Left renal cortex interstitium (tissue), 4 donors: ENCODE results near the gene NFATC3. TPM values are rescaled to one million over a fixed set of nuclear protein-coding genes. Genes with fewer than 3 reads are reported as not detected.

Source experiments
- DNase-seq, 4 donors: peaks; one replicate each; pipeline ENCODE4 v3.0.0-alpha.2; 2013; ENCODE audit warnings: low read depth in 4 of 4, low spot score in 2 of 4, missing footprints in 1 of 4
- polyA plus RNA-seq, 4 donors: library from polyadenylated mRNA; unstranded; fragments of 120-200 nt; gene quantifications; one replicate each; pipeline ENCODE4 v1.2.1, GENCODE V29; 2013; ENCODE audit not compliant: insufficient read length in 4 of 4

NFATC3 gene
- polyA plus RNA-seq, 4 donors: 30.8 to 35.5 (median 32.9) TPM

DNA sequence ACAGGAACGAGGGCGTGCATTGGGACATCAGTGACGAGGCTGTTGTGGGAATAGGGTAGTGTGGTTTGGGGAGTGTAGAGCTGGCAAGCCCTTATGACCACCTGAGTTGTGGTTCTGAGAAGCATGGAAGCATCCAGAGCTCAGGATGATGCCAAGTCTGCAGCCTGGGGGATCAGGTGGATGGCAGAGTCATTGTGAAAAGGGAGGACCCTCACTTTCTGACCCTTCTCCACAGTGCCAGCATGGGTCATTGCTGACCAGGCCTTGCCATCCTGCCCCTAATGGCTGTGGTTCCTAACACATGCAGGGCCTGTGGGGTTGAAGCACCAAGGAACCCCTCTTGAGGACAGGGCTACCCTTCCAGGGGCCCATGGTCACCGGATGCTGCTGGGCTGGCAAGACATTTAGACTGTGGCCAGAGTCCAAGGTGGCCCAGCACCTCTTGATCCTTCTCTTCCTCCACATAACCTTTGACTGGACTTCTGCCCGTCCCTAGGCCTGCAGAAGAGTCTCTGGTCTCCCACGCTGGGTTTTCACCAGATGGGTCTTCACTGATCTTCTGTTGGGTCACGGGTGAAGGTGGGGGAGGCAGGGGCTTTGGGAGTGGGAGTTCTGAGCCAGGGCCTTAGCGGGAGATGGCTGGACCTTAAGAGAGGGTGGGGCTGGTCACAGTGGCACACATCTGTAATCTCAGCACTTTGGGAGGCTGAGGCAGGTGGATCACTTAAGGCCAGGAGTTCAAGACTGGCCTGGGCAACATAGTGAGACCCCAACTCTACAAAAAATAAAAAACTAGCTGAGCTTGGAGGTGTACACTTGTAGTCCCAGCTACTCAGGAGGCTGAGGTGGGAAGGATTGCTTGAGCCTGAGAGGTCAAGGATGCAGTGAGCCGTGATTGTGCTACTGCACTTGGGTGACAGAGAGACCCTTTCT is 158.0 kb downstream of the NFATC3 start:
- no peak for DNase-seq

DNA sequence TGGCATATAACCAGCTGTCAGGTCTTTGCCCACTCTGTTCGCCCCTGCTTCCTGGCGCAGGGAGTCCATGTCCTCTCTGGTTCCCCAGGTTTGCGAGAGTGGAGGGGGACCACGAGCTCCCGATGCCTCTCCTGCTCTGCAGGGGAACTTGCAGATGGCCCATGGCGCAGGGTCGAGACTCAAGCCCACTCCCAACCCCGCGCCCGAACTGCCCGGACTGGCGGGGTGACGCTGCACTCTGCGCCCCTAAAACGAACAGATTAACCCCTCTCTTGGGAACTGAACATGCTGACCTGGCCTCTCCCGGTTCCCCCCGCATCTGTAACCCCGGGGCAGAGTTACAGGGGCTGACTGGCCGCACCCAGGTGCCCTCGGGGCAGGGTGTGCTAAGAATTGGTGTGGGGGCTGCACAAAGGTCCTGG is 159.3 kb downstream of the NFATC3 start:
- no peak for DNase-seq

DNA sequence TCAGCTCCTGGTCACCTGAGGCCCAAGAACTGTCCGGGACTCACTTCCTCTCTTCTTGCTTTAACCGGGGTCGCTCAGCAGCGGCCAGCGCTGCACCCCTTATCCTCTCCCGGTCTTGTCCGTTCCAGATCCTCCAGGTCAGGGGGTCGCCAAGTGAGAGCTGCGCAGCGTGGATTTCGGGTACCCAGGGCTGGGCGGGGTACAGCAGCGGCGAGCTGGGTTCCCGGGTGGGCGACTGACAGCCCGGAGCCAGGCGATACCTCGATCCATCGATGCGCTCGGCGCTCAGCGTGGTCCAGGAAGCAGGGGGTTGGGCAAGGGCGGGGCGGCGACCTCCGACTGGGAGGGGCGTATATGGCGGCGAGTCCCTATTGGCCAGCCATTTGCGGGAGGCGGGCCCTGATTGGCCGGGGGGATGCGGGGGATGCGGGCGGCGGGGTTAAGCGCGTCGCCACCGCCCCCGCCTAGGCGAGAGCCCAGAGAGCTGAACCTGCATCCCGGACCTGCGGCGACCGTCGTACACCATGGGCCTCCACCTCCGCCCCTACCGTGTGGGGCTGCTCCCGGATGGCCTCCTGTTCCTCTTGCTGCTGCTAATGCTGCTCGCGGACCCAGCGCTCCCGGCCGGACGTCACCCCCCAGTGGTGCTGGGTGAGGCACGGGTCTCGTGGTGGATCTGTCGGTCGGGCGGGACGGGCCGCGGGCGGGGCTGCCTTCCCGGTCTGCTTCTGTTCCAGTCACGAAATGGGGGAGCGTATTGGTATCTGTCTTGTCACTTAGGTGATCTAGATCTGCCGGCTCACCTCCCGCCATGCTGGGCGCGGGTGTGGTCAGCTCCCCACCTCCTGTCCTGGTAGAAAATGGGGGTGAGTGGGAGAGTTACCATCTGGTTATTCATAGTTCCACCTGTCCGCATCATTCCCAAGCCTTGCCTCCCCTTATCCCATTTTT is 160.0 kb downstream of the NFATC3 start, which contains the start of gene PLA2G15:
Gene PLA2G15 (plus strand): TSS at position 471 of the 951 bp plus-strand sequence. CDS start 54 bp downstream, at position 525.
- DNase-seq: peak in 2 of 4 donors; percentile 90 to 92

DNA sequence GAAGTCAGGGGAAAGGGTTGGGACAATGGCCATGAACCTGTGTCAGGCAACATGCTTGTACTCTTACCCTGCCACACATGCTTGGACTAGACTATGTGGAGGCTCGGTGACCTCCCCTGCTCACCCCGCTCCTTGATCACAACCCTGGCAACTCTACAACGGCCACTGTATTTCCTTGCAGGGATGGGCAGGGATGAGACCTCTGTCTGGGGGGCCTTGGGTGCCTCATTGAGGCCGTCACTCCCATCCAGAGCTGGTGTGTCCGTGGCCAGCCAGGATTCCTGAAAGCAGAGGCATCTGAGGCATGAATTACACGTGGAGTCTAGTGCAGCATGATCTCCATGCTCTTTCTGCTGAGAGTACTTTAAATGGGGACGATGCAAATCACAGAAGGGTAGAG is 161.0 kb downstream of the NFATC3 start:
- DNase-seq: no peak

DNA sequence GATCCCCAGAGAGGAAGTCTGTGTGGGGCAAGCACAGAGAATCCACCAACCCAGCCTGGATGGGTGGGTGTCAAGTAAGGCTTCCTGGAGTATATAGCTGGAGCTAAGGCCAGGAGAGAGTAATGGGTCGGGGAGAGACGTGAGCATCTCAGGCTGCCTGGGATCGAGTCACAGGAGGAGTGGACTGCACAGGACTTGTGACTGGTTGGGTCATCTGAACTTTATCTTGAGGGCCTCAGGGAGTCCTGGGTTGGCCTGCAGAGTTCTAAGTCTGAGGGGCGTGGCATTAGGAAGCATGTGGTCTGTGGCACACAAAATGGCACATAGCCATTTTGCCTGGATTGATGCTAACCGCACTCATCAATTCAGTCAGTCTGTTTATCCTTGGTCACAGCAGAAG is 161.5 kb downstream of the NFATC3 start:
- DNase-seq: no peak

DNA sequence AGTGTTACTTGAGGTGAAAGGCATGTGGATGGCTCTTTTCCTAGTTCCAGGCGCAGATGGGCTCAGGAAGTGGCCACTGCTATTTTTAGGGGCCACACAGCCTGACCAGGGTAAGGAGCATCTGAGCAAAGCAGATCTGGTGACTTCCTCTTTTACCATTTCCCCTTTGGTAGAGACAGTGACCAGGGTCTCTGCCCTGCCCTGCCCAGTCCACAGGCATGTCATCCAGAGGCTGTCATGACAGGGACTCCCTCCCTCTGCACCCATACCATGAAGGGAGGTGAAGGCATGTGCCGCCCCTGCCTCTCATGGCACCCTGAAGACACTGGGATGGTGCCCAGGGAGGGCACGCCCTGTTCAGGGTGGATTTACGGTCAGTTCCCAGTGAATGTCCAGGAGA is 162.2 kb downstream of the NFATC3 start:
- no peak for DNase-seq

DNA sequence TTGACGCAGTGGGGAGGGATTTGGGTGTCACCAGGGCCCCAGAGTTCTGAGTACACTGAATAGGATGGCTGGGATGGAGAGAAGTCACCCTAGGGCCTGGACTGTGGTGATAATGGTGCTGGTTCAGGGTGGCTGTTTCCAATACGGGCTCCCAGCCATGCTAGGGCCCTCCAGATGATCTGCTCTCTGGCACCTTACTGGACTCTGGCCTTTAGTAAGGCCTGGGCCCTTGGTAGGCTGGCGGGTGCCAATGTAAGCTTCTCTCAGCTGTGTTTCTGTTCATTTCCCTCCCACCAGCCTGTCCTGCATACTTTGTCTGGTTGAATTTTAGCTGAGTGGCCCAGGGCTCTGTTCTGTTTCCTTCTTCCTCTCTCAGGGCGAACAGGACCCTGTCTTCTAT is 162.8 kb downstream of the NFATC3 start:
- DNase-seq: no peak

DNA sequence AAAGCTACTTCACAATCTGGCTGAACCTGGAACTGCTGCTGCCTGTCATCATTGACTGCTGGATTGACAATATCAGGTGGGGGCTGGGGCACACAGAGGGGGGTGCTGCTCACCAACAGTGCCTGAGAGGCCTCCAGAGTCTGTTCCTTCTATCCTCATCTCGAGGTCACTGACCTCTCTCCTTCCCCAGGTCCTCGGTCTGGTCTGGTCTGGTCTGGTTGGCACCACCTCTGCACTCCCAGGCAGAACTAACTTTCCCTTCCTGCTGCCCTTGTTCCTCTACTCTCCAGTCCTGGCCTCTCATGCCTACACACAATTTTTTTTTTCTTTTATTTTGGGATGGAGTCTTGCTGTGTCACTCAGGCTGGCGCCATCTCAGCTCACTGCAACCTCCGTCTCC is 164.2 kb downstream of the NFATC3 start:
- DNase-seq: no peak

DNA sequence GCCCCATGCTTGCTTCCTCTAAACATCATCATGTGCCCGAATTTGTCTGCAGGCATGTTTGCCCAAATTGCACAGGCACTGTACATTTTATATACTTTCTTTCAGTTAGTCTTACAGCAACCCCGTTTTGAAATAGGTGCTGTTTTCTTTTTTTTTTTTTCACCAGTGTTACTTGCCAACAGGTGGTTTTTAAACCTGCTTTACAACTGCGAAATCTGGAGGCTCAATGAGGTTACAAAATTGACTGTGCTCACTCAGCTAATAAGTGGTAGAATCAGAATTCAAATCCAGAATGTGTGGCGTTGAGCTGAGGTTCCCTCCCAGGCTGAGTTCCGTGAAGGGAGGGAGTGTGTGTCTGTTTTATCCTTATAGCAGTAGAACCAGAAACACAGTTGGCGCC is 165.8 kb downstream of the NFATC3 start:
- no peak for DNase-seq

DNA sequence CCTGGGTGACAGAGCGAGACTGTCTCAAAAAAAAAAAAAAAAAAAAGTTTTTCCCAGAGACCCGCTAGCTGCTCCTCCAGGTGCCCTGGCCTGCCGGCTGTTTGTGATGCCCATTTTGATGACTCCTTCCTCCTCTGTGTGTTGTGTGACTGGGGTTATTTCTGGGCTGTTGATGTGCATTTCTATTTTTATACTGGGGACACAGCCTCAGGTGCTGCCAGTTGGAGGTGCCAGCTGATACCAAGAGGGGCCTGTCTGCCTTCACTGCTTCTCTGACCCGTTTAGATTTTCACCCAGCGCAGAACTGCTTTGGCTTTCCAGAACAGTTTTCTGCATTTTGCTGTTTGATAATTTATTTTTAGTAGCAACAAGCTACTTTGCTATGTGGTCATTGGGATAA is 166.7 kb downstream of the NFATC3 start:
- DNase-seq: no peak

DNA sequence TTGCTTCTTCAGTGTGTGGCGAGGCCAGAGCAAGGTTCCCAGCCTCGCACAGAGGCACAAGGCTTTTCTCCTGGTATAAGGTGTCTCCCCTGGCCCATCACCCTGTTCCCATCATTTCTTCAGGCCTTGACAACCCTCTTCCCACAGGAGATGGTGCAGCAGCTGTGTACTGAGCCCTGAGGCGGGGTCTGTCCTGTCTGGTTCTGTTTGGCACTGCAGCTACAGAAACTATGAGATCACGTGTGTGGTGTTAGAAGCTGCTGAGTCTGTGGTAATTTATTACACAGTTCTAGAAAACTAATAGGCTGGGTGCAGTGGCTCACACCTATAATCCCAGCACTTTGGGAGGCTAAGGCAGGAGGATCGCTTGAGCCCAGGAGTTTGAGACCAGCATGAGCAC is 167.2 kb downstream of the NFATC3 start:
- no peak for DNase-seq

DNA sequence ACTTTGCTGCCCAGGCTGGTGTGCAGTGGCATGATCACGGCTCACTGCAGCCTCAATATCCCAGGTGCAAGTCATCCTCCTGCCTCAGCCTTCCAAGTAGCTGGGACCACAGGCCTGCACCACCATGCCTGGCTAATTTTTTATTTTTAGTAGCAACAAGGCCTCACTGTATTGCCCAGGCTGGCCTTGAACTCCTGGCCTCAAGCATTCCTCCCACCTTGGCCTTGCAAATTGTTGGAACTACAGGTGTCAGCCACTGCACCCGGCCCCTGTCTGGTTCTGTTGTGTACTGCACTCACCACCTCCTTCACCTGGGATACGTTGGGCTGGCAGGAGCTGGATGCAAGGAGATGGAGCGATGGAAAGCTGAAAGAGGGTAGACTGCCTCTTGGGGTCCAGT is 168.6 kb downstream of the NFATC3 start:
- DNase-seq: no peak

DNA sequence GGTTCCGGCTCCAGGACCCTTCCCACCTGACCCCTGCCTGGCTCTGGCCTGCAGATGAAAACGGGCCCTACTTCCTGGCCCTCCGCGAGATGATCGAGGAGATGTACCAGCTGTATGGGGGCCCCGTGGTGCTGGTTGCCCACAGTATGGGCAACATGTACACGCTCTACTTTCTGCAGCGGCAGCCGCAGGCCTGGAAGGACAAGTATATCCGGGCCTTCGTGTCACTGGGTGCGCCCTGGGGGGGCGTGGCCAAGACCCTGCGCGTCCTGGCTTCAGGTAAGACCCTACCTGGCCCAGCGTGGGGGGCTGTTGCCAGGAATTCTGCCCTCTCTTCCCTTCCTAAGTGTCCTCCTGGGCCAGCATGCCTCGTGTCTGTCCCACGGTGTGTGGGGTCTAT is 170.5 kb downstream of the NFATC3 start:
- DNase-seq: no peak

DNA sequence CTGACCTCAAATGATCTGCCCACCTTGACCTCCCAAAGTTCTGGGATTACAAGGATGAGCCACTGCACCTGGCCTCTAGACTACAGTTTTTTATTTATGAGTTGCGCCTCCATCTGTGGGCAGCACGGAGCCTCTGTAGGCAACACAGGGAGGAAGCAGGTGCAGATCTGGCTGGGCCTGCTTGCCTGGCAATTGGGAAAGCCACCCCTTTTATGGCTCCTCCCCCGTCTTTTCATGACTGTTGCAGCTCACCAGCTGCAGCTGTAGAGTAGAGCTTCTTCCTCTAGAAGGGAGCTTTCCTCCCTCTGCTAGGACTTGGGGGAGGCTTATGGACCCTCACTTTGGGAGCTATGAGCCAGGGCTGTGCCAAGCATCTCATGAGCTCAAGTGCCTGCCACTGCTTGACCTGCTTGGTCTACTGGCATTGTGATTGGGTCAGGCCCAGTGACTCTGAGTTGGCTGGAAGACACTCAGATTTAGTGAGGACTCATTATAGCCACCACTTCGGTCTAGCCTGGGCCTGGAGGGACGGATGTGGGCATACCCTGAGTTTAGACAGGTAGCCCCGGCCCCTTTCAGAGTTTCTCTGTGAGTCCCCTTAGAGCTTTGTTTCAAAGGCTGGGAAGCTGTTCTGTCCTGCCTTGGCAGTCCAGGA is 172.2 kb downstream of the NFATC3 start:
- no peak for DNase-seq

DNA sequence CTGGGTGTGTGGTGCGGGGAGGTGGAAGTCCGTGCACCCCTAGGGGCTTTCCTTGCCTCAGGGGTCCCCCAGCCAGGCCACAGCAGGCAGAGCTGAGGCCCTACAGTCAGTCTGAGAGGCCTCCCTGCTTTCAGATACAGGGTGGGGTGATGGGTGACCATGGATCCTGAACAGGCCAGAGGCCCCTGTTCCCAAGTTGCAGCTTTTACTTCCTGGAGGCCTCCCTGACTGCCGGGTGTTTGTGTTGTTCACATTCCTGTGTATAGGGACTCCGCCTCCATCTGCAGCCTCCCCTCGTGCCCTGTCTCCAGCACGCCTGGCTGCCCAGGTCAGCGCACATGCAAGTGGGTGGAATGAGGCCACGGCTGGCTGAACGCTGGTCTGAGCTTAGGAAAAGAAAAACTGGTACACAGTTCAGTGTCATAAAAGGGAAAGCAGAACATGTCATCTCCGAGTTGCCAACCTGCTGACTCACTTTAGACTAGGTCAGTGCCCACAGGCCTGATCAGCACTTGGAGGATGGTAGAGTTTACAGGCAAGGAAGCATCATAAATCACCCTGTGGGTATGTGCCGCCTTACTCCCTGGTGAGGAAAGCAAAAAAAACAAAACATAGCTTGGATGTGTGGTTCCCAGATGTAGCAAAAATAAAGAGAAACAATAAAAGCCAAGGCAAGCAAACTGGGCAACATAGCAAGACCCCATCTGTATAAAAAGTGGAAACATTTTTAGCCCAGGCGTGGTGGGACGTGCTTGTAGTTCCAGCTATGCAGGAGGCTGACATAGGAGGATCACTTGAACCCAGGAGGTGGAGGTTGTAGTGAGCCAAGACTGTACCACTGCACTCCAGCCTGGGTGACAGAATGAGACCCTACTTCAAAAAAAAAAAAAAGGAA is 173.0 kb downstream of the NFATC3 start:
- DNase-seq: peak in 1 of 4 donors; percentile 71

DNA sequence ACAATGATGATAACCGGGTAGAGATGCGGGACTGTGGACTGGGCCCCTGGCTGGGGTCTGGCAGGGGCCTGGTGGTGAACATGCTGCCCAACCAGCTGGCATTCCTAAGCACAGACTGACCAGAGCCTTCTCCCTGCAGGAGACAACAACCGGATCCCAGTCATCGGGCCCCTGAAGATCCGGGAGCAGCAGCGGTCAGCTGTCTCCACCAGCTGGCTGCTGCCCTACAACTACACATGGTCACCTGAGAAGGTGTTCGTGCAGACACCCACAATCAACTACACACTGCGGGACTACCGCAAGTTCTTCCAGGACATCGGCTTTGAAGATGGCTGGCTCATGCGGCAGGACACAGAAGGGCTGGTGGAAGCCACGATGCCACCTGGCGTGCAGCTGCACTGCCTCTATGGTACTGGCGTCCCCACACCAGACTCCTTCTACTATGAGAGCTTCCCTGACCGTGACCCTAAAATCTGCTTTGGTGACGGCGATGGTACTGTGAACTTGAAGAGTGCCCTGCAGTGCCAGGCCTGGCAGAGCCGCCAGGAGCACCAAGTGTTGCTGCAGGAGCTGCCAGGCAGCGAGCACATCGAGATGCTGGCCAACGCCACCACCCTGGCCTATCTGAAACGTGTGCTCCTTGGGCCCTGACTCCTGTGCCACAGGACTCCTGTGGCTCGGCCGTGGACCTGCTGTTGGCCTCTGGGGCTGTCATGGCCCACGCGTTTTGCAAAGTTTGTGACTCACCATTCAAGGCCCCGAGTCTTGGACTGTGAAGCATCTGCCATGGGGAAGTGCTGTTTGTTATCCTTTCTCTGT is 174.0 kb downstream of the NFATC3 start:
- DNase-seq: no peak

DNA sequence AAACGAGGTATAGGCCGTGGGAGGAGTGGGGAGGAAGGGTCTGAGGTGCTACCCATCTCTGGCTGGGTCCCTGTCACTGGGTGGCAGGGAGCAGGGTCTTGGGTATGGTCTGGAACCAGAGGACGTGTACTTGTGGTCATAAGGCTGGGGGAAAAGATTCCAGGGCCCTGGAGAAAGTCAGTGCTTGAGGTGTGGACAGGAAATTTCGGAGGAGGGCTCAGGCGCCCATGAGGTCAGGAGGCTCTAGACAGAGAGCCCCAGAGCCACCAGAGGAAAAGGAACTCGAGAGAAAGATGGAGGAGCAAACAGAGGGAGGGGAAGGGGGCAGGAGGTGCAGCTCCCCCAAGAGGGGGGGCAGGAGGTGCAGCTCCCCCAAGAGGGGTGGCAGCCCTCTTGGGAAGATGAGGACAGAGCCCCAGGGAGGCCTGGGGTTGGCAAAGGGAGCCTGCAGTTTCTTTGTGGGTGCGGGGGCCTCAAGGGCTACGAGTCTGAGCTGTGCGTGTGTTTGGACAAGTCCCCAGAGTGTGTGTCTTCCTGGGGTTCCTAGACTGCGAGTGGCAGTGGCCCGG is 178.5 kb downstream of the NFATC3 start:
- DNase-seq: no peak
